ENCODE data around the gene CCDC188. TPM values are rescaled to one million over a fixed set of nuclear protein-coding genes. Genes with fewer than 3 reads are reported as not detected.

The CCDC188 gene
- total RNA-seq, 1 experiment from 2014 or later, result not detected

- Histone ChIP-seq H3K9me3 (no peaks in the 10 kb centered on the region), H3K27me3 (no peaks in the 10 kb centered on the region), H3K36me3 (no peaks in the 10 kb centered on the region), H3K4me3 (no peak overlapping the region)
- no peak for DNase-seq
These were observed 5.0 kb downstream of the CCDC188 start for GRCh38 chr22:20145832-20146223.

GRCh38 chr22:20145206-20145831 is 5.5 kb downstream of the CCDC188 start:
- Histone ChIP-seq H3K4me3 (no peak overlapping the region), H3K27me3 (no peaks in the 10 kb centered on the region), H3K9me3 (no peaks in the 10 kb centered on the region), H3K36me3 (peaks cover 2% of the 10 kb centered on the region; the same call in 1 of the 2 replicates)
- no peak for DNase-seq

- H3K27me3 ChIP-seq, result no peaks in the 10 kb centered on the region
- DNase-seq, result no peak
- no peaks in the 10 kb centered on the region for H3K9me3 ChIP-seq
- no peak overlapping the region for H3K4me3 ChIP-seq
- H3K36me3 ChIP-seq, result peaks cover 5% of the 10 kb centered on the region
These were observed 6.8 kb downstream of the CCDC188 start for GRCh38 chr22:20143883-20144665.

GRCh38 chr22:20142711-20143621 is 7.9 kb downstream of the CCDC188 start:
- no peak for DNase-seq
- no peaks in the 10 kb centered on the region for H3K27me3 ChIP-seq
- peaks cover 5% of the 10 kb centered on the region for H3K36me3 ChIP-seq
- H3K4me3 ChIP-seq, result no peak overlapping the region
- no peaks in the 10 kb centered on the region for H3K9me3 ChIP-seq

- no peaks in the 10 kb centered on the region for H3K27me3 ChIP-seq
- H3K9me3 ChIP-seq, result no peaks in the 10 kb centered on the region
- no peak overlapping the region for H3K4me3 ChIP-seq
- DNase-seq, result no peak
- H3K36me3 ChIP-seq, result peaks cover 5% of the 10 kb centered on the region
These were observed 9.4 kb downstream of the CCDC188 start for GRCh38 chr22:20141186-20142077.

GRCh38 chr22:20140521-20140964 is 10.3 kb downstream of the CCDC188 start:
- H3K36me3 ChIP-seq, result peaks cover 5% of the 10 kb centered on the region
- no peaks in the 10 kb centered on the region for H3K9me3 ChIP-seq
- no peaks in the 10 kb centered on the region for H3K27me3 ChIP-seq
- DNase-seq, result no peak
- H3K4me3 ChIP-seq, result no peak overlapping the region

- H3K36me3 ChIP-seq, result peaks cover 5% of the 10 kb centered on the region
- H3K4me3 ChIP-seq, result no peak overlapping the region
- no peaks in the 10 kb centered on the region for H3K27me3 ChIP-seq
- no peaks in the 10 kb centered on the region for H3K9me3 ChIP-seq
- DNase-seq, result no peak
These were observed 10.8 kb downstream of the CCDC188 start for GRCh38 chr22:20140107-20140445.

- no peaks in the 10 kb centered on the region for H3K27me3 ChIP-seq
- no peak for DNase-seq
- no peaks in the 10 kb centered on the region for H3K9me3 ChIP-seq
- no peak overlapping the region for H3K4me3 ChIP-seq
- H3K36me3 ChIP-seq, result peaks cover 5% of the 10 kb centered on the region
These were observed 11.3 kb downstream of the CCDC188 start for GRCh38 chr22:20139391-20140106.

GRCh38 chr22:20138868-20139267 is 12.0 kb downstream of the CCDC188 start:
- Histone ChIP-seq H3K27me3 (no peaks in the 10 kb centered on the region), H3K36me3 (peaks cover 5% of the 10 kb centered on the region), H3K4me3 (no peak overlapping the region), H3K9me3 (no peaks in the 10 kb centered on the region)
- DNase-seq, result no peak

GRCh38 chr22:20138417-20138738 is 12.5 kb downstream of the CCDC188 start:
- DNase-seq, result no peak
- no peaks in the 10 kb centered on the region for H3K9me3 ChIP-seq
- peaks cover 5% of the 10 kb centered on the region for H3K36me3 ChIP-seq

GRCh38 chr22:20137671-20138416 is 13.0 kb downstream of the CCDC188 start:
- Histone ChIP-seq H3K9me3 (no peaks in the 10 kb centered on the region), H3K27me3 (no peaks in the 10 kb centered on the region), H3K4me3 (no peak overlapping the region), H3K36me3 (peaks cover 5% of the 10 kb centered on the region)
- no peak for DNase-seq

More at GRCh38 chr22:20138417-20138738, 12.5 kb downstream of the CCDC188 start:
- H3K27me3 ChIP-seq, result no peaks in the 10 kb centered on the region
- no peak overlapping the region for H3K4me3 ChIP-seq

- Histone ChIP-seq H3K4me3 (no peak overlapping the region), H3K9me3 (no peaks in the 10 kb centered on the region), H3K36me3 (peaks cover 5% of the 10 kb centered on the region), H3K27me3 (no peaks in the 10 kb centered on the region)
- no peak for DNase-seq
These were observed 13.7 kb downstream of the CCDC188 start for GRCh38 chr22:20137113-20137512.

- no peaks in the 10 kb centered on the region for H3K27me3 ChIP-seq
- no peak overlapping the region for H3K4me3 ChIP-seq
- H3K36me3 ChIP-seq, result peaks cover 5% of the 10 kb centered on the region
- no peak for DNase-seq
- H3K9me3 ChIP-seq, result no peaks in the 10 kb centered on the region
These were observed 14.3 kb downstream of the CCDC188 start for GRCh38 chr22:20136603-20136873.

- Histone ChIP-seq H3K27me3 (no peaks in the 10 kb centered on the region), H3K9me3 (no peaks in the 10 kb centered on the region), H3K36me3 (peaks cover 5% of the 10 kb centered on the region), H3K4me3 (no peak overlapping the region)
- no peak for DNase-seq
These were observed 14.9 kb downstream of the CCDC188 start for GRCh38 chr22:20135806-20136602.

GRCh38 chr22:20135265-20135664 is 15.6 kb downstream of the CCDC188 start:
- Histone ChIP-seq H3K36me3 (peaks cover 2% of the 10 kb centered on the region; the same call in 1 of the 2 replicates), H3K9me3 (no peaks in the 10 kb centered on the region), H3K4me3 (no peak overlapping the region), H3K27me3 (no peaks in the 10 kb centered on the region)
- no peak for DNase-seq

All from MG63 (cell line).